GM19238 (cell line): ENCODE measurements around the gene RAB11FIP2.

Experiments
- DNase-seq: peaks from one replicate; pipeline ENCODE4 v3.0.0; 2011; ENCODE audit warnings: low spot score; ENCODE audit not compliant: insufficient read length

The RAB11FIP2 gene

DNA sequence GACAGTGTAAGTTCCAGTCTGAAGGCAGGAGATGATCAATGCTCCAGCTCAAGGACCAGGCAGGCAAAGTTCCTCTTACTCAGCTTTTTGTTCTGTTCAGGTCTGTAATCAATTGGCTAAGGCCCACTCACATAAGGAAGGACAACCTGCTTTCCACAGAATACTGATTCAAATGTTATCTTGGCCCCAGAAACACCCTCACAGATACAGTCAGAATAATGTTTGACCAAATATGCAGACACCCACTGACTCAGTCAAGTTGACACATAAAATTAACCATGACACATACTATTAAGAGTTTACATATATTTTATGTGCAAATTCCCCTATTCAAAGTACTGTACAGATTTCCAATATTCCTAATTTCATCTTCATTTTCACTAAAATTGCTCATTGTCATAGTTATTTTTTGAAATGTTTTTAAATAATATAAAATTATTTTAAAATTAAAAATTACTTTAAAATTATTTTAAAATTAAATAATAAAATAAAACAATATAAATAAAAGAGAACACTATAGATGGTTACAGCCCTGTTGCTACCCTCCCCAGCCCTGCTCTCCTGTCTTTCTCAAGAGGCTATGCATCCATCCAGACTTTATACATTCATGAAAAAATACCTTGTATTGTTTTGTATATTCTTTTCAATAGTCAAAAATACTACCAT, 59.4 kb downstream of the RAB11FIP2 start:
- DNase-seq = no peak

DNA sequence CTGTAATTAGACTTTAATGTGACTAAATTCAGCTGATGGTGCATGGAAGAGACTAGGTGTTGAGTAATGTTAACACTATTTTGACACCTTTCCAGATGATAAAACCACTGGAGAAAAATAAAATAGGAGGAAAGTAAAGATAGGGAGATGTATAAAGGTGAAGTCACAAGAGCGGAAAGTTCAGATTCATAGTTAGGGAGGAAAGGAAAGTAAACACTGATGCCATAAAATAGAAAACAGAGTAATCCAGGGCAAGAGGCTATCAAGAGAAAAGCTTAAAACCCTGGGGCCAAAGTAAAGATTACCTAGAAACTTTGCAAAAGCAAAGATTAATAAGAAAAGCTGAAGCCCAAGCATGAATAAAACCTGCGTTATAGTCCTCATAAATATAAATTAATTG, 62.8 kb downstream of the RAB11FIP2 start:
- DNase-seq = no peak

DNA sequence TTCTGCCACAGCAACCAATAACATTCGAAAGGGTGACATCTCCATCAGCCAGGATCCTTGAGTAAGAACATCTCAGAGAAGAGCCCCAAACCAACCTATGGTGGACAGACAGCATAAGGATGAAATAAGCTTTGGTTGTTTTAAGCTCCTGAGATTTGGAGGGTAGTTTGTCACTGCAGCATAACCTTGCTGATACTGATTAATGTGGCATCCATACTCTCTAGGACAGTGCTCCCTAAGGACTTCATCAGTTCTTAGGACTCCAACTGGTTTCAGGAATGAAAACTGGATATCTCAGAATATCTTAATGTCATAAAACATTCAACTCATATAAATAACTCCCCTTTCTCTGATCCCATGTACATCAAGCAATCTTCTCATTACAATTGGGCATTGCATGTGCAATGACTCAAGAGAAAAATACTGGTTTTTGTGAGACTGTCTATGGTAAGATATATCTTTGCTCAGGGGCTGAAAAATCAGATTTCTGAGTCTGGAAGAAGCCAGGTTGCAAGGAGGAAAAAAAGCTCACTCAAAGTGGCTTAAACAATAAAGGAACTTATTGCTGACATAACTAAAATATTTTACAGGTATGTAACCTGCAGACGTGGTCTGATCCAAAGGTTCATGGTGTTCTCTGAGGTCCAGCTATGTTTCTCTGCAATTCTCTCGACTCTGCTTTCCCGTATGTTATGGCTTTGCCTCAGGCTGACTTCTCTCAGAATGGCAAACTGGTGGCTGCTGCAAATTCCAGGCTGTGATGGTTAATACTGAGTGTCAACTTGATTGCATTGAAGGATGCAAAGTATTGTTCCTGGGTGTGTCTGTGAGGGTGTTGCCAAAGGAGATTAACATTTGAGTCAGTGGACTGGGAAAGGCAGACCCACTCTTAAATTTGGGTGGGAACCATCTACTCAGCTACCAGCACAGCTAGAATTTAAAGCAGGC, 65.7 kb downstream of the RAB11FIP2 start:
- no peak for DNase-seq

DNA sequence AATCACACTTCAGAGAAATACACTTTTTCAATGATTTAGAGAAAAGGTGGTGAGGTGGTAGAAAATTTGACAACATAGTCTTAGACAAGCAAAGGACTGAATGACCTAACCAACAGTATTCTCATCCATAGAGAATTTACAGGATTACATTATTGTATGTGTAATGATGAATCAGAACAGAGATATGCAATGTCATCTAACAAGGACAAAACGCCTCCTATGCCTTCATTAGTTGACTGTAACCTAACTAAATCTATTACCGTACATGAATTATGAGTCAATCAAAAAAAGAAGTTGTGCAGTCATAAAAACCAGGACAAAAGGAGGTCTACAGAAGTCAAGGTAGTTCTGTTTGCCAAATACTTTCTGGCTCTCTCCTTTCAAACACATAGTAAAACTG, 66.5 kb downstream of the RAB11FIP2 start:
- no peak for DNase-seq

DNA sequence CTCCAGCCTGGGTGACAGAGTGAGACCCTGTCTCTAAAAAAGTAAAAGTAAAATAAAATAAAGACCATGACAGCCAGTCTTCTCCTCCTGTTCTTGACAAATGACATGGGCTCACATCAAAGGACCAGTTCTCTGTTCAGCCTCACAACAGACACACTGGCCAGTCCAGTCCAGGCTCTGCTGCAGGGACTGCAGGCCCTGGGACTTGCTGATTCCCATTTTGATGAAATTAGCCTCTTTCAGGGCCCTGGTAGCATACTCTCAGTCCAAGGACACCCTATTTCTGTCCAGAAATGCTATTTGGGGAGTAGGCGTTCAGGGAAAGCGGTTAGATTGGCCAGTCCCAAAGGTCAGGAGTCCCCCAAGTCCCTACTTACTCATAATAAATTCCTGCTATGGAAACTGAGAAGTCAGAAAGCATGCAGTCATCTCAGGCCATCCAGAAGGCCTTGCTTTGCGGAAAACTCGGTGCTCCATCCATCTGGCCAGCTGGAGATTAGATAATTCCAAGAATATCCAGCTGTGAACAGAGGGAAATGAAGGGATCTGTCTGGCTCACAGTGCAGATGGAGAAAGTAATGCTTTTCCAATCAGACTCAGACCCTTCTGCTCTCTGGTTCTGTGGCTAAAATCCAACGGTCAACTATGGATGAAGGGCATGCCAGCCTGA, 74.4 kb downstream of the RAB11FIP2 start:
- DNase-seq = no peak

DNA sequence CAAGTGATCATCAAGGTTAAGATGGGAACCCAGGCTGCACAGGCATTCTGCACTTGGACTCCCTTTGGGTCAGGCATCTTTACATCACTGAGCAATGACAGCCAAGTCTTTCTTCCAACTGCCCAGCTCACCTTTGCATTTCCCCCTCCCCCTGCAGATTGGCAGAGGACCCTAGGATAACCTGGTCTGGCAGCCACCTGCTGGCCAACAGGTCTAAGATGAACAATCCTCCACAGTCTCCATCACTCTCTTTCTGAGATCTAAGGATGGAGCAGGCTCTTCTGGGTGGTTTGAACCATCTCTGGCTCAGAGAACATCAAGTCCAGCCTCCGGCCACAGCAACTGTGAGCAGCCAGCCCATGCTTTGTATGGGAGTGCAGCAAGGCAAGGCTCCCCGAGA, 75.8 kb downstream of the RAB11FIP2 start:
- DNase-seq = no peak

DNA sequence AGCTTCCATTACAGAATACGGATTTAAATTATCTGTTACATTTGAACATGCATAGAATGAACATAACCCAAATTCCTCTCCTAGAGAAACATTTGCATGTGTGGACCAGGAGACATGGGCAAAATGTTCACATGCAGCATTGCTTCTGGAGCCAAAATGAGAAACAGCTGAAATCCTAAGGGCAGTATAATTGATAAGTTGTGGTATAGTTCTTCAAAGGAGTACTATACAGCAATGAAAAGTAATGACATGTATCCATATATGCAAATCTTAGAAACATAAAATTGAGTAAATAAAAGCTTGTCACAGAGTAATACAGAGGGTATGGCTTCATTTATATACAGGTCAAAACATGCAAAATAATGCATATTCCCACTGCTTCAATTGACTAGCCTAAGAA, 77.1 kb downstream of the RAB11FIP2 start:
- no peak for DNase-seq

DNA sequence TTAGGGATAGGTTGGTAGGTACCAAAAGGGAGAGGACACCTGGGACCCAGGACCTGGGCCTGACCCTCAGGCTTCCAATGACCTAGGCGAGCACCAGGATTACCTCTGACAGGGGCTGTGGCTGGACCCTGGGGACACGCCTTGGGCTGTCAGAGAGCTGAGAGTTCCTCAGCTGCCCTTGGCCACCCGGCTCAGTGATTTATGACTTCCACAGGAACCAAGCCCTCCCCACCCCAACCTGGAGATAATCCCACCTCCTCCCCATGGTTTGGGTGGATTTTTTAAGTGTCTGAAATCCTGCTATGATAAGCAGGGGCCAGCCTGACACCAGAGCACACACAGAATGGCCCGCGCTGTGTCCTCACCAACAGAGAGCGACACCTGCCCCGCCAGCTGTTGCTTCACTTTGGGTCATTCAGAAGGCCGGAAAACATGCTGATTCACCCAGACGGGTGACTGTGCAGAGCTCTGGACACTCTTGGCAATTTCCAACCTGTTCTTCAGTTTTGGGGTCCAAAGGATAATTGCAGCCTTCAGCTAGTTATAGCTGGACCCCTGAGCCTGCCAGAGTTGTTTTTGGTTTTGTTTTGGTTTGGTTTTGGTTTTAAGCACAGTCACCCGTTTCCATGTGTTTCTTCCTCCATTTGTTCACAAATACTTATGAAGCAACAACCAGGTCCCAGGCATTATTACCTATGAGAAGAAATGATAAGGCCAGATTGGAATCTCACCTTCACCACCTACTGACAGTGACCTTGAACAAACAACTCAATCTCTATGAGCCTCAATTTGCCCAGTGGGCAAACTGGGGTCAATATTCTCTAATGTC, 78.2 kb downstream of the RAB11FIP2 start:
- no peak for DNase-seq

DNA sequence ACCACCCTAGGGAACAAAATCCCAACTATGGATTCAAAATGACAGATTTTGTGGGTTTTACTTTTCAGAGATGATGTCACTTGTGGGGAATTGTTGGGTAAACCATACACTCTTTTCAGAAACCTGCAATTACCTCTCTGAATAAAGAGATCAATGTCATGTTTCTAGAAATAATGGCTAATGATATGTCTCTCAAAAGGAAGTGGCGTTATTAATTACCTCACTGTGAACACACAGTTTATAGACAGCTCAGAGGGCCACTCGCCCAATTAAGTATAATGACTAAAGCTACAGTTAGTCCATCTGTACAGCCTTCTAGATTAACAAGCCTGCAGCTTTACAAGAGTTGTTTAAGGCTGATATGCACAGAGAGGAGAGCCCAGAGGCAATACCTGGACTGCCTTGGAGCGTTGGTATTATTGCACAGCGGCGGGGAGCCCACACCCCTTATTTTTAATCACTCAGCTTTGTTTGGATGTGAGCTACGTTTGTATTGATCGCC, 79.5 kb downstream of the RAB11FIP2 start:
- no peak for DNase-seq

DNA sequence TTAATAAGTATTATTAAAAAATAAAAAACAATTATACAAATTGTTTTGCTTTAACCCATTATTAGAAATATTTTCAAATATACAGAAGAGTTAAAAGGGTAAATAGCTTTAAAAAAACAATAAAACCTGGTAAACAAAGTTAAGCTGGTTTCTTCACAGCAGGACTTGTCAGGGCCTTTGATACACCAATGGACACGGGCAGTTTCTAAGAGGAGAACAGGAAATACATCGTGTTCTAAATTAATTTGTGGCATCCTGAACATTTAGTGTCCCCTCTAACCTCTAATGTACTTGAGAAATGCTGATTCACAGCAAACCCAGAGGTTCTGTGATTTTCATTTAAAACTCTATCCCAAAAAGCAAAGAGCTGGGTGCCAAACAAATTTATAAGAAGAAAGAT, 80.8 kb downstream of the RAB11FIP2 start:
- DNase-seq = no peak

DNA sequence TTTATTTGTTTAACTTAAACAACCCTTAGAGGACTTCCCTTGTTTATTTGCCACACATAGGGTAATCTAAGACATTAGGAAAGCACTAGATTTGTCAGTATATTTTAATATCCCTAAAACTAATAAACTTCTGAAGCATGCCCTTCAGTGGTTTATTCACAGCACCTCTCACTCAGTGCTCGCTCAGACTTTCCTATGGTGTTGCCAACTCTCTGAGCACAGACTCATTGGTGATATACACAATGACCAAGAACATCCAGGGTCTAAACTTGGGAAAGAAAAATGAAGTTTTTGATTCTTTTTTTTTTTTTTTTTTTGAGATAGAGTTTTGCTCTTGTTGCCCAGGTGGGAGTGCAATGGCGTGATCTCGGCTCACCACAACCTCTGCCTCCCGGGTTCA, 82.2 kb downstream of the RAB11FIP2 start:
- no peak for DNase-seq

DNA sequence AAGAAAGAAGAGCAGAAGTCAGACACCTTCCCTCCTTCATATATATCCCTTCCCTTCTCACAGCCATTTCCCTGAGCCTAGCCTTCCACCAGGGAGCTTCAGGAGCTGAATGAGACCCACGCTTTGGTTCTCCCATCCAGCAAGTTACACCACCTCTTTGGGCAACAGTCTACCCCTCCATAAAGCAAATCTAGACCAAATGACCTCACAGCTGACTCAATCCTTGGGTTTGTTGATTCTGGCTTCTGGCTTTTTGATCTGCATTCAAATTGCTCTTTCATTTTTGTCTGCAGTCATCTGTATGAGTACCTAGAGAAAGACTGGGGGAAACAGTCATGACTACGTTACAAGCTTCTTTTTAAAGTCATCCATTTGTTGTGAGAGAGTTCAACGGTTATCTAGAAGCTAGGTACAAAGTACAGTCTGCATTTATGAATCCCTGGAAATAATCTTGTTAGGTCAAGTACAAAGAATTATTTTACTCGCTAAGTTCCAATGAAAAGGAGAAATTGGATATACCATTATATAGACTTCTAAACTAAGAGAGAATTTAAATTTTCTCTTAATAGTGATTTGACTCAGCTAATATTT, 86.3 kb downstream of the RAB11FIP2 start:
- DNase-seq = no peak

DNA sequence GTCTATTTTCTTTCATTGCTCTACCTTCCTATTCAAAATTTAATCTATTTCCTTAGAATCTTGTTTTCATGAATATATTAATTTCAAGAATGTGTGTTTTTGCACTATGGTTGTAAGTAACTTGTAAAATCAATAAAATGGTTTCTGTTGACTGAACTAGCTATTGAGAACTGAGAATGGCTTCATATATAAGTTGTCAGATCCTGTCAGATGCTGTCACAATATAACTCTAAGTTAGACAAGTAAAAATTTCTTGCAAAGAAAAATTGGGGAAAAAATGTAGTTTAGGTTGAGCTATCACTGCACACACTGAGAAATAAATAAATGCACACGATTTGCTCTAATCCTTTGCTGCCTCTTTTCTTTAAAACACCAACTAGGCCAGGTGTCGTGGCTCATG, 89.8 kb downstream of the RAB11FIP2 start:
- no peak for DNase-seq

DNA sequence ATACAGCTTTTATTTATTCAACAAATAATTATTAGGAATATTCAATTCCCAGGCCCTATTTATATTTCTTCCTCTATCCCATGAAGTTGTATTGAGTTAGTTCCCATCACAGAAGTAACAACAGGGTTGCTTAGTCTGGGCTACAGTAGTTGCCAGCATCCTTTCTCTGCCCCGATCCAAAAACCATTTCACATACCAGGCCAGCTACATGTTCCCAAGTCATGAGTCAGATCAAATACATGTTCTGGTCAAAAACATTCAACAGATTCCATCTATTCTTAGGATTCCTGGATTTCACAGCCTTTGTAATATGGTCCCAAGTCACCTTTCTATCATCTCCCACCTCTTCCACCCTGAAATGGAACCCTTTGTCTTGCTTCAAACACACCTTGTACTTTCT, 91.6 kb downstream of the RAB11FIP2 start:
- DNase-seq = no peak
